IMR-90 (cell line): ENCODE results near the gene EXOC6. TPM values are rescaled to one million over a fixed set of nuclear protein-coding genes. Genes with fewer than 3 reads are reported as not detected.
A peak's percentile ranks its signal among the peaks of the same experiment; 100 is the strongest.

ENCODE experiments used
- ATAC-seq: fragments of 200-7000 bp; cut with Tn5 transposase; 2 replicates; pipeline ENCODE4 v1.9.1; 2020; ENCODE audit warnings: low read depth, mild to moderate bottlenecking, moderate library complexity
- BruUV-seq: library from RNA; stranded (reverse); fragments of 400-500 nt; replicated peaks from 2 replicates; lab custom pipeline; 2021; lab: Mats Ljungman, UMichigan
- CTCF ChIA-PET: fragments of 300-600 bp; formaldehyde crosslinking; extraction: SDS; loops from one replicate; lab custom pipeline; 2021; ENCODE audit warnings: antibody characterized with exemption; lab: Yijun Ruan, JAX
- POLR2A ChIA-PET: fragments of 300-600 bp; sonication (Branson Sonifier 250); formaldehyde crosslinking; loops from one replicate; lab custom pipeline; 2022; ENCODE audit warnings: antibody characterized with exemption; ENCODE audit not compliant: unreplicated experiment; lab: Charles Lee
- DNase-seq: peaks from one replicate; pipeline ENCODE4 v3.0.0; 2013
- H2AFZ ChIP-seq: replicated peaks from 2 replicates; pipeline ENCODE3; 2013; ENCODE audit warnings: low read length, mild to moderate bottlenecking; ENCODE audit not compliant: poor library complexity
- H2AK5ac ChIP-seq: 2 replicates; pipeline ENCODE4 v1.6.1; 2013; ENCODE audit warnings: low read depth, low read length, inconsistent platforms
- H2AK9ac ChIP-seq: replicated peaks from 2 replicates; pipeline ENCODE3; 2013; ENCODE audit warnings: mild to moderate bottlenecking, low read depth, low read length, moderate library complexity; ENCODE audit not compliant: poor library complexity
- H2BK120ac ChIP-seq: 2 replicates; pipeline ENCODE4 v1.6.1; 2013; ENCODE audit warnings: low read depth, low read length, inconsistent platforms
- H2BK15ac ChIP-seq: 3 replicates; pipeline ENCODE4 v1.6.1; 2013; ENCODE audit warnings: low read depth, low read length, inconsistent platforms
- H2BK20ac ChIP-seq: 2 replicates; pipeline ENCODE4 v1.6.1; 2013; ENCODE audit warnings: low read depth, mild to moderate bottlenecking, inconsistent platforms, low read length, moderate library complexity
- H2BK5ac ChIP-seq: 2 replicates; pipeline ENCODE4 v1.6.1; 2013; ENCODE audit warnings: mild to moderate bottlenecking, low read depth, low read length, inconsistent platforms; ENCODE audit not compliant: poor library complexity, severe bottlenecking
- H3K14ac ChIP-seq: replicated peaks from 2 replicates; pipeline ENCODE4 v1.6.1; 2013; ENCODE audit warnings: low read depth, low read length, inconsistent platforms
- H3K18ac ChIP-seq: 2 replicates; pipeline ENCODE4 v1.6.1; 2013; ENCODE audit warnings: low read depth, low read length, control low read depth
- H3K23ac ChIP-seq: 2 replicates; pipeline ENCODE4 v1.6.1; 2013; ENCODE audit warnings: low read depth, low read length, inconsistent platforms
- H3K27ac ChIP-seq: 2 replicates; pipeline ENCODE4 v1.5.1; 2013; ENCODE audit warnings: mild to moderate bottlenecking, control low read depth, low read length; ENCODE audit not compliant: insufficient read depth
- H3K27me3 ChIP-seq: 2 replicates; pipeline ENCODE4 v1.6.1; 2013; ENCODE audit warnings: low read length; ENCODE audit not compliant: control insufficient read depth, insufficient read depth
- H3K36me3 ChIP-seq: 2 replicates; pipeline ENCODE4 v1.6.1; 2013; ENCODE audit warnings: low read length, mixed read lengths; ENCODE audit not compliant: control insufficient read depth, insufficient read depth
- H3K4ac ChIP-seq: 2 replicates; pipeline ENCODE4 v1.6.1; 2013; ENCODE audit warnings: low read depth, low read length, inconsistent platforms
- H3K4me1 ChIP-seq: 2 replicates; pipeline ENCODE4 v1.6.1; 2013; ENCODE audit warnings: low read length, mixed read lengths; ENCODE audit not compliant: control insufficient read depth, insufficient read depth
- H3K4me2 ChIP-seq: 2 replicates; pipeline ENCODE4 v1.6.1; 2013; ENCODE audit warnings: low read depth, mild to moderate bottlenecking, control low read depth, low read length, moderate library complexity
- H3K4me3 ChIP-seq: 2 replicates; pipeline ENCODE4 v1.5.1; 2013; ENCODE audit warnings: low read depth, mild to moderate bottlenecking, control low read depth, low read length, moderate library complexity; ENCODE audit not compliant: insufficient read depth
- H3K56ac ChIP-seq: 2 replicates; pipeline ENCODE4 v1.6.1; 2013; ENCODE audit warnings: low read length, inconsistent platforms; ENCODE audit not compliant: insufficient read depth; ENCODE audit errors: extremely low read depth
- H3K79me1 ChIP-seq, 2 experiments: 2 replicates each; pipeline ENCODE4 v1.6.1; 2013; ENCODE audit warnings: low read length in 2 of 2, inconsistent platforms in 1 of 2, low read depth in 1 of 2
- H3K9ac ChIP-seq: 2 replicates; pipeline ENCODE4 v1.6.1; 2013; ENCODE audit warnings: low read depth, low read length, control low read depth
- H3K9me1 ChIP-seq: 2 replicates; pipeline ENCODE4 v1.6.1; 2013; ENCODE audit warnings: low read length, inconsistent platforms; ENCODE audit not compliant: insufficient read depth
- H3K9me3 ChIP-seq: 2 replicates; pipeline ENCODE4 v1.6.1; 2013; ENCODE audit warnings: low read length; ENCODE audit not compliant: control insufficient read depth, insufficient read depth
- H4K20me1 ChIP-seq: 2 replicates; pipeline ENCODE4 v1.6.1; 2013; ENCODE audit warnings: low read length, inconsistent platforms; ENCODE audit not compliant: insufficient read depth
- H4K5ac ChIP-seq: 2 replicates; pipeline ENCODE4 v1.6.1; 2013; ENCODE audit warnings: mild to moderate bottlenecking, low read depth, low read length, control low read depth
- H4K8ac ChIP-seq, 2 experiments: 2 replicates each; pipeline ENCODE4 v1.6.1; 2013; ENCODE audit warnings: low read depth in 2 of 2, low read length in 2 of 2, control low read depth in 1 of 2, inconsistent platforms in 1 of 2
- H4K91ac ChIP-seq: 2 replicates; pipeline ENCODE4 v1.6.1; 2013; ENCODE audit warnings: low read depth, low read length, inconsistent platforms; ENCODE audit not compliant: insufficient read depth
- CTCF ChIP-seq: conservative IDR thresholded peaks from 2 replicates; pipeline ENCODE4 v1.5.1; 2012; ENCODE audit warnings: mild to moderate bottlenecking, low read depth, low read length, improper control_type of control experiment
- MAZ ChIP-seq: IDR thresholded peaks from 2 replicates; pipeline ENCODE4 v1.6.1; 2012; ENCODE audit warnings: low read depth, mild to moderate bottlenecking, low read length, improper control_type of control experiment, moderate library complexity, borderline replicate concordance
- RAD21 ChIP-seq: IDR thresholded peaks from 2 replicates; pipeline ENCODE4 v1.6.1; 2012; ENCODE audit warnings: low read length, improper control_type of control experiment
- SMC3 ChIP-seq: fragments of 150-350 bp; IDR thresholded peaks from 2 replicates; pipeline ENCODE4 v1.6.1; 2016; ENCODE audit warnings: low read depth, mild to moderate bottlenecking, antibody characterized with exemption, low read length, moderate library complexity
- WGBS, 2 experiments: methylation state at CpG; one replicate each; pipeline versions ENCODE4 v1.1.5 to v1.1.7; 2013; ENCODE audit warnings: missing lambda C conversion rate in 2 of 2; ENCODE audit not compliant: insufficient read length in 1 of 2; ENCODE audit errors: extremely low coverage in 2 of 2; 5-methylcytosine and 5-hydroxymethylcytosine counted together
- dilution Hi-C: fragments of 300-500 bp; cut with HindIII; formaldehyde crosslinking; loops from one replicate; pipeline ENCODE4 v1.14.3; 2018; ENCODE audit warnings: low sequenced_read_pairs; ENCODE audit not compliant: unreplicated experiment
- in situ Hi-C: fragments of 300-500 bp; cut with MboI; formaldehyde crosslinking; loops from 3 replicates; pipeline ENCODE4 v1.14.3; 2019; ENCODE audit warnings: low sequenced_read_pairs, inconsistent platforms, mixed read lengths
- intact Hi-C: fragments of 100-400 bp; cut with micrococcal nuclease; formaldehyde crosslinking; loops from 2 replicates; pipeline ENCODE4 v1.10.0; 2022
- polyA plus RNA-seq, 3 experiments: library from polyadenylated mRNA; depleted of rRNA; stranded (reverse); fragments of >200 nt; gene quantifications; 2 replicates each; pipeline ENCODE4 v1.2.3, GENCODE V29; 2012; ENCODE audit warnings: low replicate concordance in 1 of 3
- total RNA-seq: library from RNA; depleted of rRNA; stranded (reverse); fragments of >200 nt; gene quantifications from 2 replicates; pipeline ENCODE4 v1.2.3, GENCODE V29; 2012

EXOC6 gene
- total and polyA plus RNA-seq, 2 of the 4 experiments (the other 2 are of a cell fraction), result 4.5 to 11.5 TPM

DNA sequence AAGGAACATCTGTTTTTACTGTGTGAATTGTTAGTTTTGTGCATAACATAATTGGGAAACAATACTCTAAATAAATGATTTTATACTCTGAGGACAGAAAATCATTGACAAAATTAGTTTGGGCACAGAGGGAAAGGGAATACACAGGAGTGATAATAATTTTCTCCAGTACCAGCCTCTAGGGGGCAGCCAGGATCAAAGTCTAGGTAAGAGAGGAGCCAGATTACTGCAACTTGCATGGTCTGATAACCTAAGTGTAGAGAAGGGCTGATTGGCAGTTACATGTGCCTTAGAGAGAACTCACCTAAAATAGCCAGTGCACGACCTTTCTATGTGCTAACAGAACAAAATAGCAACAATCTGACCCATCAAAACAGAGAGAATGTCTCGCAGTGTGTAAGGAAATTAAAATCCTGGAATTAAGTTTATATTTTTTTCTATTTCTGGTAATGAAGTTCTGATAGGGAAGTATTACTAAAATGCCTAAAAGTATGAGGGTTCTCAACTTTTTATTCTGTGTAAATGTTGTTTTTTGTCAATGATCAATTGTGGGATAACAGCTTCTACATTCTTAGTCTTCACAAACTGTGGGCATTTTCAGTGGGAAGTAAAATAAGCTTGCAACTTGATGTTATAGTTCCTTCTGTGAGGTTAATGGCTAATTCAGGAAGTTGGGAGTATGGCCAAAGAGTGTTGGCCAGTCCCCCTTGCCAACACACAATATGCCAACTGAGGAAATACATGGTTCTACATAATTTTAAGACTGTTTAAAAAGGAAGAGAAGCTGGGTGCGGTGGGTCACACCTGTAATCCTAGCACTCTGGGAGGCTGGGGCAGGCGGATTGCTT, 66.4 kb downstream of the EXOC6 start:
- in situ Hi-C loops (no loop called here), intact Hi-C loops (loop anchor here (1.0 kb wide), 1 partner anchor 125 kb away; no protein-coding TSS in a partner anchor), dilution Hi-C loops (no loop called here)
- H3K4ac ChIP-seq, result no peak overlapping the region
- H2AK9ac ChIP-seq, result no peak overlapping the region
- H2BK5ac ChIP-seq, result no peak overlapping the region
- WGBS, 2 experiments, result no CpG with 5 or more reads among the region's 4 CpGs
- no peaks in the 10 kb centered on the region for H3K79me1 ChIP-seq
- no peak overlapping the region for H2AFZ ChIP-seq
- no peaks in the 10 kb centered on the region for H3K4me1 ChIP-seq
- no peak overlapping the region for H3K27ac ChIP-seq
- ChIA-PET CTCF (interaction anchor here (0.8 to 1.0 kb wide), 3 partner anchors 10 to 35 kb away, joined by 3 to 4 read pairs (median 3); no protein-coding TSS in a partner anchor), POLR2A (no interaction called here)
- no peak overlapping the region for H3K14ac ChIP-seq
- no peak overlapping the region for H2BK15ac ChIP-seq
- H3K18ac ChIP-seq, result no peak overlapping the region
- H3K27me3 ChIP-seq, result no peaks in the 10 kb centered on the region
- DNase-seq (peak; percentile 50), ATAC-seq (peak; percentile 98)
- H4K5ac ChIP-seq, result no peak overlapping the region
- H3K9ac ChIP-seq, result no peak overlapping the region
- H2BK120ac ChIP-seq, result no peak overlapping the region
- H3K9me1 ChIP-seq, result no peaks in the 10 kb centered on the region
- no peak overlapping the region for H2BK20ac ChIP-seq
- no peak overlapping the region for H4K8ac ChIP-seq
- H4K20me1 ChIP-seq, result no peaks in the 10 kb centered on the region
- TF ChIP-seq SMC3, result peak; percentile 41; the same call in 1 of the 2 replicates
- no peak for TF ChIP-seq MAZ
- peak; percentile 73 for TF ChIP-seq CTCF
- TF ChIP-seq RAD21, result peak; percentile 61
- H3K4me3 ChIP-seq, result no peak overlapping the region
- H3K9me3 ChIP-seq, result no peaks in the 10 kb centered on the region
- H3K36me3 ChIP-seq, result peaks cover 2% of the 10 kb centered on the region
- no peak overlapping the region for H2AK5ac ChIP-seq
- H3K23ac ChIP-seq, result no peak overlapping the region
- H4K91ac ChIP-seq, result no peak overlapping the region
- no peak overlapping the region for H3K56ac ChIP-seq
- BruUV-seq, result no TSS peak
- no peak overlapping the region for H3K4me2 ChIP-seq
